HCT116 (cell line): ENCODE results near the gene WNT9B. TPM values are rescaled to one million over a fixed set of nuclear protein-coding genes. Genes with fewer than 3 reads are reported as not detected.

Experiments used
- ATAC-seq: fragments of 200-7000 bp; cut with Tn5 transposase; 2 replicates; pipeline ENCODE4 v1.9.1; 2020; ENCODE audit warnings: mild to moderate bottlenecking, moderate library complexity
- BruUV-seq: library from RNA; stranded (reverse); fragments of 400-500 nt; replicated peaks from 2 replicates; lab custom pipeline; 2021; lab: Mats Ljungman, UMichigan
- CTCF ChIA-PET: fragments of 300-600 bp; sonication (Branson Sonifier 250); formaldehyde crosslinking; loops from one replicate; lab custom pipeline; 2021; ENCODE audit warnings: antibody characterized with exemption; lab: Charles Lee
- POLR2A ChIA-PET: fragments of 300-600, 350-600 bp; sonication (Branson Sonifier 250); formaldehyde crosslinking; loops from one replicate; lab custom pipeline; 2021; ENCODE audit warnings: antibody characterized with exemption; lab: Charles Lee
- RAD21 ChIA-PET, 2 experiments: fragments of 300-600 bp; sonication (Branson Sonifier 250); formaldehyde crosslinking; loops; one replicate each; lab custom pipeline; 2023; ENCODE audit warnings: low total read pairs in 2 of 2; ENCODE audit not compliant: uncharacterized antibody in 2 of 2, unreplicated experiment in 2 of 2, low non-redundant PET in 1 of 2; lab: Charles Lee
- DNase-seq: peaks from one replicate; pipeline ENCODE4 v3.0.0-alpha.2; 2010; ENCODE audit warnings: low read depth, low spot score
- H2AFZ ChIP-seq: fragments of 200-600 bp; shearing (Covaris generic), sonication (generic); 2 replicates; pipeline ENCODE4 v1.6.1; 2017; ENCODE audit warnings: low read depth, mixed run types, mixed read lengths, antibody characterized with exemption, low read length; ENCODE audit not compliant: poor library complexity, severe bottlenecking
- H3K27ac ChIP-seq: 2 replicates; pipeline ENCODE4 v1.5.1; 2012; ENCODE audit warnings: low read depth, low read length
- H3K27me3 ChIP-seq: fragments of 200-600 bp; sonication (generic); 2 replicates; pipeline ENCODE4 v1.6.1; 2016; ENCODE audit warnings: mixed run types, low read length, mixed read lengths; ENCODE audit not compliant: insufficient read depth
- H3K36me3 ChIP-seq, 2 experiments: fragments of 200-500 bp in 1 of 2; fragments of 200-600 bp in 1 of 2; sonication (Bioruptor generic) in 1 of 2; sonication (generic) in 1 of 2; 2 replicates each; pipeline versions ENCODE4 v1.5.1 to v1.6.1; 2014 to 2016; ENCODE audit warnings: low read length in 2 of 2, inconsistent platforms in 1 of 2, mixed read lengths in 1 of 2, mixed run types in 1 of 2; ENCODE audit not compliant: insufficient read depth in 2 of 2, control insufficient read depth in 1 of 2
- H3K4me1 ChIP-seq, 2 experiments: fragments of 200-600 bp in 1 of 2; sonication (generic) in 1 of 2; 2 replicates each; pipeline versions ENCODE4 v1.5.1 to v1.6.1; 2012 to 2017; ENCODE audit warnings: low read length in 2 of 2, inconsistent platforms in 1 of 2, mild to moderate bottlenecking in 1 of 2, mixed read lengths in 1 of 2, mixed run types in 1 of 2, moderate library complexity in 1 of 2; ENCODE audit not compliant: insufficient read depth in 2 of 2, control insufficient read depth in 1 of 2
- H3K4me2 ChIP-seq: fragments of 200-600 bp; sonication (generic); 2 replicates; pipeline ENCODE4 v1.6.1; 2017; ENCODE audit warnings: mixed run types, low read length, mixed read lengths
- H3K4me3 ChIP-seq, 2 experiments: fragments of 200-600 bp in 1 of 2; sonication (generic) in 1 of 2; replicated peaks in 1 of 2; 2 replicates each; pipeline ENCODE4 v1.5.1; 2011 to 2016; ENCODE audit warnings: low read length in 2 of 2, control low read depth in 1 of 2, low read depth in 1 of 2, mild to moderate bottlenecking in 1 of 2, mixed read lengths in 1 of 2, mixed run types in 1 of 2
- H3K79me2 ChIP-seq: fragments of 200-600 bp; sonication (generic); 2 replicates; pipeline ENCODE4 v1.6.1; 2017; ENCODE audit warnings: mild to moderate bottlenecking, mixed run types, low read length, moderate library complexity, mixed read lengths; ENCODE audit not compliant: insufficient read depth
- H3K9ac ChIP-seq: fragments of 200-600 bp; sonication (generic); 2 replicates; pipeline ENCODE4 v1.6.1; 2016; ENCODE audit warnings: low read length, mixed read lengths
- H3K9me2 ChIP-seq: fragments of 200-600 bp; sonication (generic), shearing (Covaris generic); 2 replicates; pipeline ENCODE4 v1.6.1; 2017; ENCODE audit warnings: mixed run types, mild to moderate bottlenecking, moderate library complexity; ENCODE audit not compliant: insufficient read depth
- H3K9me3 ChIP-seq, 2 experiments: fragments of 200-500 bp in 1 of 2; fragments of 200-600 bp in 1 of 2; sonication (Bioruptor generic) in 1 of 2; sonication (generic) in 1 of 2; 2 replicates each; pipeline ENCODE4 v1.6.1; 2014 to 2017; ENCODE audit warnings: low read length in 2 of 2, mixed read lengths in 2 of 2, inconsistent platforms in 1 of 2, low read depth in 1 of 2, mild to moderate bottlenecking in 1 of 2, mixed run types in 1 of 2, moderate library complexity in 1 of 2; ENCODE audit not compliant: control insufficient read depth in 1 of 2, insufficient read depth in 1 of 2
- H4K20me1 ChIP-seq: fragments of 200-600 bp; sonication (generic), shearing (Covaris generic); 2 replicates; pipeline ENCODE4 v1.6.1; 2017; ENCODE audit warnings: mixed run types, mild to moderate bottlenecking, moderate library complexity; ENCODE audit not compliant: insufficient read depth
- ATF3 ChIP-seq: IDR thresholded peaks from 2 replicates; pipeline ENCODE4 v1.6.1; 2012
- EGR1 ChIP-seq: IDR thresholded peaks from 2 replicates; pipeline ENCODE4 v1.6.1; 2012; ENCODE audit warnings: low read depth
- EZH2 ChIP-seq: fragments of 200-600 bp; sonication (generic); IDR thresholded peaks from 2 replicates; pipeline ENCODE4 v1.6.1; 2017; ENCODE audit warnings: antibody characterized with exemption, mixed run types
- FOSL1 ChIP-seq: IDR thresholded peaks from 2 replicates; pipeline ENCODE4 v1.6.1; 2012; ENCODE audit warnings: low read depth
- POLR2A ChIP-seq: IDR thresholded peaks from 2 replicates; pipeline ENCODE4 v1.7.0; 2011; ENCODE audit warnings: borderline replicate concordance; ENCODE audit not compliant: insufficient read depth, insufficient read length; ENCODE audit errors: extremely low read depth
- RAD21 ChIP-seq: IDR thresholded peaks from 2 replicates; pipeline ENCODE4 v1.6.1; 2012; ENCODE audit warnings: low read depth, mild to moderate bottlenecking
- SIN3A ChIP-seq: IDR thresholded peaks from 2 replicates; pipeline ENCODE4 v1.6.1; 2012; ENCODE audit warnings: low read depth
- TCF7L2 ChIP-seq: IDR thresholded peaks from 2 replicates; pipeline ENCODE4 v1.7.0; 2011; ENCODE audit warnings: borderline replicate concordance, inconsistent platforms; ENCODE audit not compliant: insufficient read depth, insufficient read length; ENCODE audit errors: extremely low read depth
- YY1 ChIP-seq: IDR thresholded peaks from 2 replicates; pipeline ENCODE4 v1.6.1; 2011; ENCODE audit warnings: low read length, low read depth, moderate library complexity, mild to moderate bottlenecking; ENCODE audit not compliant: insufficient replicate concordance; ENCODE audit errors: extremely low read depth
- intact Hi-C: fragments of 100-400 bp; cut with micrococcal nuclease; formaldehyde crosslinking; loops from 2 replicates; pipeline ENCODE4 v1.10.0; 2022
- total RNA-seq: library from RNA; stranded (reverse); gene quantifications from one replicate; pipeline ENCODE4 v1.2.1, GENCODE V29; 2021; ENCODE audit not compliant: unreplicated experiment
- TF ChIP-seq, protein P1 (sequence below): IDR thresholded peaks from 2 replicates; pipeline ENCODE4 v1.6.1; 2012; ENCODE audit warnings: low read depth
- TF ChIP-seq, protein P2 (sequence below), 3 experiments: fragments of 200-600 bp in 1 of 3; sonication (generic) in 1 of 3; IDR thresholded peaks in 2 of 3; conservative IDR thresholded peaks in 1 of 3; 2 replicates each; pipeline ENCODE4 v1.5.1; 2012 to 2017; ENCODE audit warnings: low read depth in 2 of 3, low read length in 2 of 3, antibody characterized with exemption in 1 of 3, borderline replicate concordance in 1 of 3, control low read depth in 1 of 3, mild to moderate bottlenecking in 1 of 3, mixed read lengths in 1 of 3, mixed run types in 1 of 3, moderate library complexity in 1 of 3; ENCODE audit not compliant: insufficient read depth in 1 of 3
- TF ChIP-seq, protein P3 (sequence below): IDR thresholded peaks from 2 replicates; pipeline ENCODE4 v1.6.1; 2011; ENCODE audit warnings: mild to moderate bottlenecking, low read length, moderate library complexity; ENCODE audit not compliant: insufficient replicate concordance; ENCODE audit errors: extremely low read depth

WNT9B gene
- total RNA-seq, 1 experiment from 2014 or later, result not detected

DNA sequence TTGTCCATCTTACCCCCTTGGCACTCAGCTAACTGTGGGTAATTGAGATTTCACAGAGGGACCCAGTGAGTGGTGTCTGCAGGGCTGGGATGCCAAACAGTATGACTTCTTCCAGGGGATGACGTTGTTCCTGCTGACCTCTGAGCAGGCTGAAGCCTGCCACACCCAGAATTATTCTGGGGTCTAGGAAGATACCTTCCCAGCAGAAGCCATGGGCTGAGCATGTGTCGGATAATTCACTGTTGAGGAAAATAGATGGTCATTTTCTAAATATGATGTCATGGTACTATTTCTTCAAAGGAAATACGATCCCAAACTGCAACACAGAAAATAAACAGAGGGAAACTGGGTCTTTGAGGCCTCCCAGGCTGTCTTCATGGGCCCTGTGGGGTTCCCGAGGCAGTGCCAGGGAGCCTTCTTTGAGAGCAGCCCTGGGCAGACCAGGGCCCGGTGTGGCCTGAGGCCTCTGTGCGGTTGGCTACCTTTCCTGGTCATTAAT, 17.4 kb downstream of the WNT9B start:
- ChIA-PET CTCF (no interaction called here), POLR2A (no interaction called here)

More for the DNA sequence above, 17.4 kb downstream of the WNT9B start:
- no peaks in the 10 kb centered on the region for H3K9me2 ChIP-seq
- TF ChIP-seq YY1, result no peak
- TF ChIP-seq, protein P1, sequence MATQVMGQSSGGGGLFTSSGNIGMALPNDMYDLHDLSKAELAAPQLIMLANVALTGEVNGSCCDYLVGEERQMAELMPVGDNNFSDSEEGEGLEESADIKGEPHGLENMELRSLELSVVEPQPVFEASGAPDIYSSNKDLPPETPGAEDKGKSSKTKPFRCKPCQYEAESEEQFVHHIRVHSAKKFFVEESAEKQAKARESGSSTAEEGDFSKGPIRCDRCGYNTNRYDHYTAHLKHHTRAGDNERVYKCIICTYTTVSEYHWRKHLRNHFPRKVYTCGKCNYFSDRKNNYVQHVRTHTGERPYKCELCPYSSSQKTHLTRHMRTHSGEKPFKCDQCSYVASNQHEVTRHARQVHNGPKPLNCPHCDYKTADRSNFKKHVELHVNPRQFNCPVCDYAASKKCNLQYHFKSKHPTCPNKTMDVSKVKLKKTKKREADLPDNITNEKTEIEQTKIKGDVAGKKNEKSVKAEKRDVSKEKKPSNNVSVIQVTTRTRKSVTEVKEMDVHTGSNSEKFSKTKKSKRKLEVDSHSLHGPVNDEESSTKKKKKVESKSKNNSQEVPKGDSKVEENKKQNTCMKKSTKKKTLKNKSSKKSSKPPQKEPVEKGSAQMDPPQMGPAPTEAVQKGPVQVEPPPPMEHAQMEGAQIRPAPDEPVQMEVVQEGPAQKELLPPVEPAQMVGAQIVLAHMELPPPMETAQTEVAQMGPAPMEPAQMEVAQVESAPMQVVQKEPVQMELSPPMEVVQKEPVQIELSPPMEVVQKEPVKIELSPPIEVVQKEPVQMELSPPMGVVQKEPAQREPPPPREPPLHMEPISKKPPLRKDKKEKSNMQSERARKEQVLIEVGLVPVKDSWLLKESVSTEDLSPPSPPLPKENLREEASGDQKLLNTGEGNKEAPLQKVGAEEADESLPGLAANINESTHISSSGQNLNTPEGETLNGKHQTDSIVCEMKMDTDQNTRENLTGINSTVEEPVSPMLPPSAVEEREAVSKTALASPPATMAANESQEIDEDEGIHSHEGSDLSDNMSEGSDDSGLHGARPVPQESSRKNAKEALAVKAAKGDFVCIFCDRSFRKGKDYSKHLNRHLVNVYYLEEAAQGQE, result no peak
- TF ChIP-seq EZH2, result no peak
- TF ChIP-seq TCF7L2, result no peak
- no peak for TF ChIP-seq ATF3
- no peak for TF ChIP-seq EGR1
- TF ChIP-seq FOSL1, result no peak
- TF ChIP-seq POLR2A, result no peak
- TF ChIP-seq SIN3A, result no peak
- TF ChIP-seq RAD21, result no peak
- TF ChIP-seq, protein P2, sequence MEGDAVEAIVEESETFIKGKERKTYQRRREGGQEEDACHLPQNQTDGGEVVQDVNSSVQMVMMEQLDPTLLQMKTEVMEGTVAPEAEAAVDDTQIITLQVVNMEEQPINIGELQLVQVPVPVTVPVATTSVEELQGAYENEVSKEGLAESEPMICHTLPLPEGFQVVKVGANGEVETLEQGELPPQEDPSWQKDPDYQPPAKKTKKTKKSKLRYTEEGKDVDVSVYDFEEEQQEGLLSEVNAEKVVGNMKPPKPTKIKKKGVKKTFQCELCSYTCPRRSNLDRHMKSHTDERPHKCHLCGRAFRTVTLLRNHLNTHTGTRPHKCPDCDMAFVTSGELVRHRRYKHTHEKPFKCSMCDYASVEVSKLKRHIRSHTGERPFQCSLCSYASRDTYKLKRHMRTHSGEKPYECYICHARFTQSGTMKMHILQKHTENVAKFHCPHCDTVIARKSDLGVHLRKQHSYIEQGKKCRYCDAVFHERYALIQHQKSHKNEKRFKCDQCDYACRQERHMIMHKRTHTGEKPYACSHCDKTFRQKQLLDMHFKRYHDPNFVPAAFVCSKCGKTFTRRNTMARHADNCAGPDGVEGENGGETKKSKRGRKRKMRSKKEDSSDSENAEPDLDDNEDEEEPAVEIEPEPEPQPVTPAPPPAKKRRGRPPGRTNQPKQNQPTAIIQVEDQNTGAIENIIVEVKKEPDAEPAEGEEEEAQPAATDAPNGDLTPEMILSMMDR (IDR thresholded peaks at IDR 0.05 in 2 of 3, conservative IDR thresholded peaks at IDR 0.05 in 1 of 3; ENCODE audit: borderline replicate concordance in 1 of 3, insufficient read depth in 1 of 3, low read depth in 2 of 3, low read length in 2 of 3), result no peak
- TF ChIP-seq, protein P3, sequence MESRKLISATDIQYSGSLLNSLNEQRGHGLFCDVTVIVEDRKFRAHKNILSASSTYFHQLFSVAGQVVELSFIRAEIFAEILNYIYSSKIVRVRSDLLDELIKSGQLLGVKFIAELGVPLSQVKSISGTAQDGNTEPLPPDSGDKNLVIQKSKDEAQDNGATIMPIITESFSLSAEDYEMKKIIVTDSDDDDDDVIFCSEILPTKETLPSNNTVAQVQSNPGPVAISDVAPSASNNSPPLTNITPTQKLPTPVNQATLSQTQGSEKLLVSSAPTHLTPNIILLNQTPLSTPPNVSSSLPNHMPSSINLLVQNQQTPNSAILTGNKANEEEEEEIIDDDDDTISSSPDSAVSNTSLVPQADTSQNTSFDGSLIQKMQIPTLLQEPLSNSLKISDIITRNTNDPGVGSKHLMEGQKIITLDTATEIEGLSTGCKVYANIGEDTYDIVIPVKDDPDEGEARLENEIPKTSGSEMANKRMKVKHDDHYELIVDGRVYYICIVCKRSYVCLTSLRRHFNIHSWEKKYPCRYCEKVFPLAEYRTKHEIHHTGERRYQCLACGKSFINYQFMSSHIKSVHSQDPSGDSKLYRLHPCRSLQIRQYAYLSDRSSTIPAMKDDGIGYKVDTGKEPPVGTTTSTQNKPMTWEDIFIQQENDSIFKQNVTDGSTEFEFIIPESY, result no peak
- TF ChIP-seq, all 23 proteins: peak for 0
- H2AFZ ChIP-seq, result no peak overlapping the region
- H3K9ac ChIP-seq, result no peak overlapping the region
- H3K4me2 ChIP-seq, result no peak overlapping the region
- H3K79me2 ChIP-seq, result no peaks in the 10 kb centered on the region
- no TSS peak for BruUV-seq
- H3K27me3 ChIP-seq, result no peaks in the 10 kb centered on the region
- RAD21 ChIA-PET, result no interaction called here
- H3K4me1 ChIP-seq, result no peaks in the 10 kb centered on the region
- H3K27ac ChIP-seq, result no peak overlapping the region
- no peak overlapping the region for H3K4me3 ChIP-seq
- DNase-seq (no peak), ATAC-seq (no peak)
- H3K9me3 ChIP-seq, result no peaks in the 10 kb centered on the region
- H4K20me1 ChIP-seq, result no peaks in the 10 kb centered on the region
- intact Hi-C loops, result no loop called here
- H3K36me3 ChIP-seq, result no peaks in the 10 kb centered on the region
